AG10803 (cell line): ENCODE data around the gene SLC26A11.
A peak's percentile ranks its signal among the peaks of the same experiment; 100 is the strongest.

ENCODE experiments used
- DNase-seq: peaks from one replicate; pipeline ENCODE4 v3.0.0; 2010; ENCODE audit warnings: low read depth
- H3K4me3 ChIP-seq: 2 replicates; pipeline ENCODE4 v1.5.1; 2011; ENCODE audit warnings: mild to moderate bottlenecking, low read length, control low read depth
- TF ChIP-seq, protein P1 (sequence below): conservative IDR thresholded peaks from 2 replicates; pipeline ENCODE4 v1.5.1; 2011; ENCODE audit warnings: mild to moderate bottlenecking, low read length, control low read depth, inconsistent platforms

The SLC26A11 gene

DNA sequence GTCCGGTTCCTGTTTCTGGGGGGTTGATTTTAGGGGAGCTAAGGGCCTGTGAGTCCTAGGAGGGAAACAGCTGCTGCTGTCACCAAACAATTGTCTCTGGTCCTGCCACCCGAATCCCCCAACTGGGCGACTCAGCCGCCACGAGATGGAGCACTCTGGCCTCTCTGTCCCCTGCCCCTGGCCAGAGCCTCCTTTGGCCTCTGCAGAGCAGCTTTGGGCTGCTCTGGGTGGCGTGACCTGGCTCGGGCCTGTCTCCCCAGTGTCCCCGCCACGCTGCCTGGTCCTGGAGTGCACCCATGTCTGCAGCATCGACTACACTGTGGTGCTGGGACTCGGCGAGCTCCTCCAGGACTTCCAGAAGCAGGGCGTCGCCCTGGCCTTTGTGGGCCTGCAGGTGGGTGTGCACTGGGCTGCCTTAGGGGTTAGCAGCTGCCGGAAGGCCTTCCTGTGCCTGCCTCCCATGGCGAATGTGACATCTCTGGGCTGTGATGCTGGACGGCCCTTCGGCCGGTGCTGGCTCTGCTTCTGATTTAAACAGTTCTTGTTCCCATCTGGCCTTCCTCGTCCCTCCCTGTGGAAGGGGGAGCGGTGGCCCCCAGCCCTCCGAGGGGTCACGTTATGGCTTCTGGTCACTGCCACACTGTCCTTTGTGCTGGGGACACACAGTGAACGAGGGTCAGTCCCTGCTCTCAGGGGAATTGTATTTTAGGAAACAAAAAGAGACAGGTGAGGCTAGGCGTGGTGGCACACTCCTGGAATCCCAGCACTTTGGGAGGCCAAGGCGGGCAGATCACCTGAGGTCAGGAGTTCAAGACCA, 28.9 kb downstream of the SLC26A11 start:
- no peak for DNase-seq
- TF ChIP-seq, protein P1, sequence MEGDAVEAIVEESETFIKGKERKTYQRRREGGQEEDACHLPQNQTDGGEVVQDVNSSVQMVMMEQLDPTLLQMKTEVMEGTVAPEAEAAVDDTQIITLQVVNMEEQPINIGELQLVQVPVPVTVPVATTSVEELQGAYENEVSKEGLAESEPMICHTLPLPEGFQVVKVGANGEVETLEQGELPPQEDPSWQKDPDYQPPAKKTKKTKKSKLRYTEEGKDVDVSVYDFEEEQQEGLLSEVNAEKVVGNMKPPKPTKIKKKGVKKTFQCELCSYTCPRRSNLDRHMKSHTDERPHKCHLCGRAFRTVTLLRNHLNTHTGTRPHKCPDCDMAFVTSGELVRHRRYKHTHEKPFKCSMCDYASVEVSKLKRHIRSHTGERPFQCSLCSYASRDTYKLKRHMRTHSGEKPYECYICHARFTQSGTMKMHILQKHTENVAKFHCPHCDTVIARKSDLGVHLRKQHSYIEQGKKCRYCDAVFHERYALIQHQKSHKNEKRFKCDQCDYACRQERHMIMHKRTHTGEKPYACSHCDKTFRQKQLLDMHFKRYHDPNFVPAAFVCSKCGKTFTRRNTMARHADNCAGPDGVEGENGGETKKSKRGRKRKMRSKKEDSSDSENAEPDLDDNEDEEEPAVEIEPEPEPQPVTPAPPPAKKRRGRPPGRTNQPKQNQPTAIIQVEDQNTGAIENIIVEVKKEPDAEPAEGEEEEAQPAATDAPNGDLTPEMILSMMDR, result no peak

GRCh38 chr17:80251966-80252365, 31.7 kb downstream of the SLC26A11 start:
- H3K4me3 ChIP-seq, result no peak overlapping the region
- DNase-seq, result no peak
- TF ChIP-seq, protein P1, result no peak

More for the DNA sequence above, 28.9 kb downstream of the SLC26A11 start:
- H3K4me3 ChIP-seq, result no peak overlapping the region

GRCh38 chr17:80252871-80253270, 32.6 kb downstream of the SLC26A11 start:
- no peak overlapping the region for H3K4me3 ChIP-seq
- DNase-seq, result no peak
- TF ChIP-seq, protein P1, result no peak; the same call in none of the 2 replicates

DNA sequence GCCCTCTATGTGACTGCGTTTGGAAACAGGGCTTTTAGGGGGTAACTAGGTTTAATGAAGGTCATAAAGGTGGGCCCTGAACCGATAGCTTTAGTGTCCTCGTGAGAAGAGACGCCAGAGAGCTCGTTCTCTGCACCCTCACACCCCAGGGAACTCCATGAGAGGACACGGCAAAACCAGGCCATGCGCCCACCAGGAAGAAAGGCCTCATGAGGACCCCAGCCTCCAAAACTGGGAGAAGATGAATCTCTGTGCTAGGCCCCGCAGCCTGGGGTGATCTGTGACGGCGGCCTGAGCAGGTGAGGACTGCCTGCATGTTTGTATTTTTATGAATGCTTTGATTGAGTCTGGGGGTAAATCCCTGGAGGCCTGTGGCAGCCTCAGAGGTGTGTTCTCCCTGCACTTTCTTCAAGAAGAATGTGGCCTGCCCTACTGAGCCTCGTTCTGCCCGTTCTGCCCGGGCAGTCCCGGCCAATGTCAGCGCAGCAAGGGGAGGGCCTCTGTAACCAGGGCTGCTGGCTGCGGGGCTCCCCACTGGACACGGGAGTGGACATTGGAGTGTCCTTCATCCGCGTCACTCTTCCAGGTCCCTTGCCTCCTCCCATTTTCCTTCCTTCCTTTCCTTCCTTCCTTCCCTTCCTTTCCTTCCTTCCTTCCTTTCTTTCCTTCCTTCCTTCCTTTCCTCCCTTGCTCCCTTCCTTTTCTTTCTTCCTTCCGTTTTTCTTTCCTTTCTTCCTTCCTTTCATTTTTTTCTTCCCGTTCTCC, 33.6 kb downstream of the SLC26A11 start:
- H3K4me3 ChIP-seq, result no peak overlapping the region
- TF ChIP-seq, protein P1, result no peak
- DNase-seq, result no peak

DNA sequence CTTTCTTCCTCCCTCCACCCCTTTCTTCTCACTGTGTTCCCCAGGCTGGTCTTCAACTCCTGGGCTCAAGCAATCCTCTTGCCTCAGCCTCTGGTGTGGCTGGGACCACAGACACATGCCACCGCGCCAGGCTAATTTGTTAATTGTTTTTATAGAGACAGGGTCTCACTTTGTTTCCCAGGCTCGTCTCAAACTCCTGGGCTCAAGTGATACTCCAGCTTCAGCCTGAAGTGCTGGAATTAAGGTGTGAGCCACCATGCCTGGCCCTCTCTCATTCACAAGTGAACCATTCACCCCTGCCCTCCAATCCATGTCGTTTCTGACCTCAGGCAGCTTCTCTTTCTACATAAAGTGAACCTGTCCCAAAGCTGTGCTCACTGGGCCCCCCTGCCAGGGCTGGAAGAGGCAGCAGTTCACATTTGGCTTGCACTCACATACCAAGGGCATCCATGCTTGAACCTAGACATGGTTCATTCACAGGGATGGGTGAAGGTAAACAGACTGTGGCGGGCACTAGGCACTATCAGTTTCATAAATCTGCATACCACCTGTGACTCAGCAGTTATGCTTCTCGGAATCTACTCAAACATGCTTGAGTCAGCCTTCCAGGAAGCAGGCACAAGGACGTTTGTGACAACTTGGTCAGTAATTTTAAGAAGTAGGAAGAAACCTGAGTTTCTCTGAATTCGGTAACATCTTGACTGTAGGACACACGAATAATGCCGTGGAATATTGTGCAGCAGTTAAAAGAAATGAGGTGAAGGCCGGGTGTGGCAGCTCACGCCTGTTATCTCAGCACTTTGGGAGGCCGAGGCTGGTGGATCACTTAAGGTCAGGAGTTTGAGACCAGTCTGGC, 34.4 kb downstream of the SLC26A11 start:
- H3K4me3 ChIP-seq, result no peak overlapping the region
- peak; percentile 93 for DNase-seq
- TF ChIP-seq, protein P1, result no peak

DNA sequence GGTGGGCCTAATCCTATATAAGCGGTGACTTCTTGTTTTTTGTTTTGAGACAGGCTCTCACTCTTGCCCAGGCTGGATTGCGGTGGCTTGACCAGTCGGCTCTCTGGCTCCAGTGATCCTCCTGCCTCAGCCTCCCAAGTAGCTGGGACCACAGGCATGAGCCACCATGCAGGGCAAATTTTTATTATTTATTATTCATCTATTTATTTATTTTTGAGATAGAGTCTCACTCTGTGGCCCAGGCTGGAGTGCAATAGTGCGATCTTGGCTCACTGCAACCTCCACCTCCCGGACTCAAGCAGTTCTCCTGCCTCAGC, 35.8 kb downstream of the SLC26A11 start:
- no peak for DNase-seq
- TF ChIP-seq, protein P1, result no peak

More for the DNA sequence above, 35.8 kb downstream of the SLC26A11 start:
- no peak overlapping the region for H3K4me3 ChIP-seq
